ENCODE data around the gene RNASE8. TPM values are rescaled to one million over a fixed set of nuclear protein-coding genes. Genes with fewer than 3 reads are reported as not detected.
"Not testable (repeated sequence)": the region's sequence is repeated elsewhere in the genome, so short reads cannot be mapped to it uniquely, and the experiment has no call there.

The RNASE8 gene
- total and polyA plus RNA-seq, 9 donors: not detected

DNA sequence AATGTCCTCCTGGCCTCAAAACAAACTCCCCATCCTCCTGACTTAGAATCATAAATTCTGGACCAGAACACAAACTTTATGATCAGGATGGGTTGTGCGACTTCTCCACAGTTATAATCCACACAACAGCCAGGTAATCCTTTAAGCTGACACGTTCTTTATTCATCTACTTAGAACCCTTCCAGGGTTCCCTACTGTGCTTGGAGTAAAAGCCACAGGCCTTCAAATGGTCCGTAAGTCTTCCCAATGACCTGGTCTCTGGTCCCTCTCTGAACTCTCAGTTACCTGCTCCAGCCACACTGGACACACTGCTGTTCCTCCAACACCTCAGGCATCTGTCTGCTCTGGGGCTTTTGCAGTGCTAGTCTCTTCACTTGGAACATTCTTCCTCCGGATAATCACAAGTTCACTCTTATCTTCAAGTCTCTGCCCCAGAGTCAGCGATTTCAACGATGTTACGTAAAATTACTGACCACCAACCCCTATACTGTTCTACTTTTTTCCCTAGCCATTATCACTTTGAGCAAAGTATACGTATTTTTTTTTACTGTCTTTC lies 17.2 kb upstream of the RNASE8 start:
- peak overlapping the region in 1 of 2 donors; percentile 55 for H3K27ac ChIP-seq
- no peaks in the 10 kb centered on the region for H3K27me3 ChIP-seq
- no peak for DNase-seq
- H3K4me3 ChIP-seq: no peak overlapping the region
- peaks cover 8% of the 10 kb centered on the region for H3K4me1 ChIP-seq (ENCODE audit: insufficient read depth)
- TF ChIP-seq, protein P1, sequence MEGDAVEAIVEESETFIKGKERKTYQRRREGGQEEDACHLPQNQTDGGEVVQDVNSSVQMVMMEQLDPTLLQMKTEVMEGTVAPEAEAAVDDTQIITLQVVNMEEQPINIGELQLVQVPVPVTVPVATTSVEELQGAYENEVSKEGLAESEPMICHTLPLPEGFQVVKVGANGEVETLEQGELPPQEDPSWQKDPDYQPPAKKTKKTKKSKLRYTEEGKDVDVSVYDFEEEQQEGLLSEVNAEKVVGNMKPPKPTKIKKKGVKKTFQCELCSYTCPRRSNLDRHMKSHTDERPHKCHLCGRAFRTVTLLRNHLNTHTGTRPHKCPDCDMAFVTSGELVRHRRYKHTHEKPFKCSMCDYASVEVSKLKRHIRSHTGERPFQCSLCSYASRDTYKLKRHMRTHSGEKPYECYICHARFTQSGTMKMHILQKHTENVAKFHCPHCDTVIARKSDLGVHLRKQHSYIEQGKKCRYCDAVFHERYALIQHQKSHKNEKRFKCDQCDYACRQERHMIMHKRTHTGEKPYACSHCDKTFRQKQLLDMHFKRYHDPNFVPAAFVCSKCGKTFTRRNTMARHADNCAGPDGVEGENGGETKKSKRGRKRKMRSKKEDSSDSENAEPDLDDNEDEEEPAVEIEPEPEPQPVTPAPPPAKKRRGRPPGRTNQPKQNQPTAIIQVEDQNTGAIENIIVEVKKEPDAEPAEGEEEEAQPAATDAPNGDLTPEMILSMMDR (IDR thresholded peaks at IDR 0.05): peak in 1 of 3 donors; percentile 3
- TF ChIP-seq POLR2A (IDR thresholded peaks at IDR 0.05): no peak
- WGBS, 3 donors: 56 to 62% (median 57%) methylated on average over 8 of the region's 8 CpGs
- intact Hi-C loops (cut with DNase I): loop anchor here in 3 of 4 donors (1.0 to 10.0 kb wide), 3 partner anchors 25 to 46 kb away; partner anchors contain the start of gene SLC39A2 (in 1 of the 3)
- no peaks in the 10 kb centered on the region for H3K36me3 ChIP-seq
- H3K9me3 ChIP-seq: no peaks in the 10 kb centered on the region

DNA sequence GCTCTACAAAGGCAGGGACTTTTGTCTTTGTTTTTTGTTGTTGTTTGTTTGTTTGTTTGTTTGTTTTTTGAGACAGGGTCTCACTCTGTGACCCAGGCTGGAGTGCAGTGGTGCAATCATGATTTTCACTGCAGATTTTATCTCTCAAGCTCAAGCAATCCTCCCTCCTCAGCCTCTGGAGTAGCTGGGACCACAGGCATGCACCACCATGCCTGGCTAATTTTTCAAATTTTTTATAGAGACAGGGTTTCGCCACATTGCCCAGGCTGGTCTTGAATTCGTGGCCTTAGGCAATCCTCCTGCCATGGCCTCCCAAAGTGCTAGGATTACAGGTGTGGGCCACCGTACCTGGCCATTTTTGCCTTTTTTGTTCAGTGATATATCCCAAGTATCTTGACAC lies 16.7 kb upstream of the RNASE8 start:
- not testable (repeated sequence) for H3K27ac ChIP-seq; H3K9me3 ChIP-seq; H3K4me3 ChIP-seq; DNase-seq; H3K4me1 ChIP-seq (ENCODE audit: insufficient read depth); H3K36me3 ChIP-seq; H3K27me3 ChIP-seq
- intact Hi-C loops (cut with DNase I): loop anchor here in 3 of 4 donors (1.0 to 10.0 kb wide), 3 partner anchors 26 to 46 kb away; partner anchors contain the start of gene SLC39A2 (in 1 of the 3)
- 80 to 90% (median 84%) methylated on average over 3 of the region's 3 CpGs for WGBS, 3 donors

DNA sequence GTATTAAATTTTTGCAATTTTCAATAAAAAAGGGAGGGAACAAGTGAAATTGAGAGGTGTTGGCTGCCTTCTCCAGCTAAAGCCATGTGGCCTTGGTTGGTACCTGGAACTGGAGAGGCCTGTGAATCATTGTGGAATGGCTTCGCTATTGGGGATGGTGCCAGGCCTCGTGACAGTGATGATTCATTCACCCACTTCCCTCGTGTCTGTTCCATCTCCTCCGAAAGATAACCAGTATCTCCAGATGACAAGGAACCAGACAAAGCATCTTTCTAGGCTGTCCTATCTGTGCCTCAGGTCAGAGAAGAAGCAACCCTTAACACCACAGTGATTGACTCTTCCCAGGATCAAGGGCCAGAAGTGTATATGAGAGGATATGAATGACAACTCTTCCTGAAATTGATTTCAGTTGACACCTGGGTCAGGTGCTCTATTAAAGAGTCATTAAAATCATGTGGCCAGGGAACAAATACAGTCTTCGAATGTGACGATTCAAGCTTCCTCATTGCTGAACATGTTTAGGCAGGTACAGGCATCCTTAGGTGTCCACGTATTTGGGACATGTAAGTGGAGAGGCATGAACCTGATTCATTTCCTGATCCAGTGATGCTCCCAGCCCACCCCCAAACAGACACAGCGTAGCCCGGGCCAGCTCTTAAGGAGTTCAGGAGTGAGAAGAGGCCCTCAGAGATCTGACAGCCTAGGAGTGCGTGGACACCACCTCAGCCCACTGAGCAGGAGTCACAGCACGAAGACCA lies 15.8 kb upstream of the RNASE8 start, which contains the start of gene RNASE7:
TSS of gene RNASE7 (plus strand) at position 687 of the 758 bp plus-strand sequence. CDS start 631 bp downstream, outside the sequence.
- H3K4me3 ChIP-seq: no peak within 1 kb of the TSS

DNA sequence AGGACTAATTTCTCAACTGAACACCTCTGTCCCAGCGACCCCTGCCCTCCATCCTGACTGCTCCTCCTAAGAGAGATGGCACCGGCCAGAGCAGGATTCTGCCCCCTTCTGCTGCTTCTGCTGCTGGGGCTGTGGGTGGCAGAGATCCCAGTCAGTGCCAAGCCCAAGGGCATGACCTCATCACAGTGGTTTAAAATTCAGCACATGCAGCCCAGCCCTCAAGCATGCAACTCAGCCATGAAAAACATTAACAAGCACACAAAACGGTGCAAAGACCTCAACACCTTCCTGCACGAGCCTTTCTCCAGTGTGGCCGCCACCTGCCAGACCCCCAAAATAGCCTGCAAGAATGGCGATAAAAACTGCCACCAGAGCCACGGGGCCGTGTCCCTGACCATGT lies 14.7 kb upstream of the RNASE8 start:
- H3K27me3 ChIP-seq: no peaks in the 10 kb centered on the region
- DNase-seq: no peak
- peaks cover 5% of the 10 kb centered on the region for H3K4me1 ChIP-seq (ENCODE audit: insufficient read depth)
- H3K9me3 ChIP-seq: no peaks in the 10 kb centered on the region
- H3K36me3 ChIP-seq: no peaks in the 10 kb centered on the region
- WGBS, 3 donors: 62 to 69% (median 62%) methylated on average over 8 of the region's 8 CpGs
- TF ChIP-seq POLR2A (IDR thresholded peaks at IDR 0.05): no peak
- H3K4me3 ChIP-seq: no peak overlapping the region
- no peak overlapping the region for H3K27ac ChIP-seq
- intact Hi-C loops (cut with DNase I): loop anchor here in 1 of 4 donors (10.0 kb wide), 1 partner anchor 48 kb away; the partner anchor contains the start of gene SLC39A2

More for the DNA sequence above, 15.8 kb upstream of the RNASE8 start, which contains the start of gene RNASE7:
- Histone ChIP-seq H3K27me3 (no peaks in the 10 kb centered on the region), H3K4me1 (ENCODE audit: insufficient read depth) (peaks cover 8% of the 10 kb centered on the region), H3K36me3 (no peaks in the 10 kb centered on the region), H3K9me3 (no peaks in the 10 kb centered on the region), H3K27ac (no peak within 1 kb of the TSS)
- DNase-seq: no peak
- intact Hi-C loops (cut with DNase I): loop anchor here in 2 of 4 donors (2.0 to 10.0 kb wide), 2 partner anchors 27 to 47 kb away; partner anchors contain the start of gene SLC39A2 (in 1 of the 2)
- TF ChIP-seq, protein P1 (IDR thresholded peaks at IDR 0.05): no peak
- no peak for TF ChIP-seq EP300 (IDR thresholded peaks at IDR 0.05)
- no peak for TF ChIP-seq POLR2A (IDR thresholded peaks at IDR 0.05)
- WGBS, 3 donors: 71 to 74% (median 72%) methylated on average over 11 of the region's 11 CpGs

DNA sequence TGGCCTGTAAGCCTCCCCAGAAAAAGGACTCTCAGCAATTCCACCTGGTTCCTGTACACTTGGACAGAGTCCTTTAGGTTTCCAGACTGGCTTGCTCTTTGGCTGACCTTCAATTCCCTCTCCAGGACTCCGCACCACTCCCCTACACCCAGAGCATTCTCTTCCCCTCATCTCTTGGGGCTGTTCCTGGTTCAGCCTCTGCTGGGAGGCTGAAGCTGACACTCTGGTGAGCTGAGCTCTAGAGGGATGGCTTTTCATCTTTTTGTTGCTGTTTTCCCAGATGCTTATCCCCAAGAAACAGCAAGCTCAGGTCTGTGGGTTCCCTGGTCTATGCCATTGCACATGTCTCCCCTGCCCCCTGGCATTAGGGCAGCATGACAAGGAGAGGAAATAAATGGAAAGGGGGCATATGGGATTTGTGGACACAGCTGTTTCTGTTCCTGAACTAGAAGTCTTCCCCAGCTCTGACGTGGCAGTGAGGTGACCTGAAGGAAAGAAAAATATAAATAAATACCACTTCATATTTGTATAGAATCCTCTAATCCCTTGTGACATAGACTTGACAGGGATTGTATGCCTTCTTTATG lies 14.1 kb upstream of the RNASE8 start:
- TF ChIP-seq, protein P1 (IDR thresholded peaks at IDR 0.05): no peak
- TF ChIP-seq EP300 (IDR thresholded peaks at IDR 0.05) (no peak), POLR2A (IDR thresholded peaks at IDR 0.05) (no peak)
- intact Hi-C loops (cut with DNase I): loop anchor here in 1 of 4 donors (10.0 kb wide), 1 partner anchor 49 kb away; the partner anchor contains the start of gene SLC39A2
- H3K27me3 ChIP-seq: no peaks in the 10 kb centered on the region
- no peak overlapping the region for H3K4me3 ChIP-seq
- peaks cover 7% of the 10 kb centered on the region for H3K4me1 ChIP-seq (ENCODE audit: insufficient read depth)
- no peak overlapping the region for H3K27ac ChIP-seq
- H3K9me3 ChIP-seq: no peaks in the 10 kb centered on the region
- H3K36me3 ChIP-seq: no peaks in the 10 kb centered on the region
- 26 to 33% (median 32%) methylated on average over 2 of the region's 2 CpGs for WGBS, 3 donors
- DNase-seq: no peak
